Lung (tissue), 12 donors: Measurements from ENCODE around the gene SEMA5A. TPM values are rescaled to one million over a fixed set of nuclear protein-coding genes. Genes with fewer than 3 reads are reported as not detected.

Experiments
- ATAC-seq: fragments of 200-7000 bp; cut with Tn5 transposase; one replicate; pipeline ENCODE4 v1.9.1; 2020; ENCODE audit warnings: moderate number of reproducible peaks; ENCODE audit not compliant: insufficient read depth, low FRiP score
- DNase-seq, 3 donors: peaks; one replicate each; pipeline ENCODE4 v3.0.0-alpha.2; 2013 to 2017
- H3K27ac ChIP-seq, 2 donors: one replicate each; pipeline ENCODE4 v1.5.1; 2013; ENCODE audit warnings: mild to moderate bottlenecking in 2 of 2, moderate library complexity in 2 of 2, control low read depth in 1 of 2, inconsistent platforms in 1 of 2, low read depth in 1 of 2, low read length in 1 of 2
- H3K27me3 ChIP-seq, 3 donors: one replicate each; pipeline ENCODE4 v1.5.1; 2013; ENCODE audit warnings: low read length in 2 of 3; ENCODE audit not compliant: control insufficient read depth in 3 of 3, insufficient read depth in 3 of 3
- H3K36me3 ChIP-seq, 4 donors: one replicate each; pipeline ENCODE4 v1.5.1; 2013; ENCODE audit warnings: low read length in 4 of 4, mild to moderate bottlenecking in 1 of 4, moderate library complexity in 1 of 4; ENCODE audit not compliant: control insufficient read depth in 4 of 4, insufficient read depth in 4 of 4
- H3K4me1 ChIP-seq, 5 donors: one replicate each; pipeline ENCODE4 v1.5.1; 2013; ENCODE audit warnings: low read length in 5 of 5, mild to moderate bottlenecking in 2 of 5, moderate library complexity in 1 of 5; ENCODE audit not compliant: control insufficient read depth in 5 of 5, insufficient read depth in 5 of 5
- H3K4me3 ChIP-seq: one replicate; pipeline ENCODE4 v1.5.1; 2013; ENCODE audit warnings: mild to moderate bottlenecking, control low read depth, moderate library complexity
- H3K9ac ChIP-seq, 2 donors: one replicate each; pipeline ENCODE4 v1.5.1; 2013; ENCODE audit warnings: low read length in 2 of 2, control low read depth in 1 of 2; ENCODE audit not compliant: insufficient read depth in 1 of 2
- H3K9me3 ChIP-seq, 4 donors: one replicate each; pipeline ENCODE4 v1.5.1; 2013; ENCODE audit warnings: low read length in 3 of 4, mild to moderate bottlenecking in 1 of 4, moderate library complexity in 1 of 4; ENCODE audit not compliant: control insufficient read depth in 4 of 4, insufficient read depth in 3 of 4
- WGBS, 2 donors: extraction: QIAGEN DNeasy Blood & Tissue Kit; methylation state at CpG; one replicate each; pipeline ENCODE4 v1.1.7; 2013; 5-methylcytosine and 5-hydroxymethylcytosine counted together
- polyA plus RNA-seq, 2 donors: library from polyadenylated mRNA; stranded (reverse); fragments of 200-250 nt; gene quantifications; one replicate each; pipeline ENCODE4 v1.2.1, GENCODE V29; 2013
- total RNA-seq, 2 donors: library from RNA; depleted of rRNA in 1 of 2; stranded (reverse); fragments of >200 nt in 1 of 2; gene quantifications; one replicate each; pipeline ENCODE4 v1.2.1, GENCODE V29; 2014 to 2021
- TF ChIP-seq, protein P1 (sequence below): IDR thresholded peaks from 2 replicates; pipeline ENCODE4 v1.5.1; 2012; ENCODE audit warnings: mild to moderate bottlenecking; ENCODE audit errors: control extremely low read depth, extremely low read depth
- donor health status: control.
- donor health status: control.
- donor health status: Bipolar disorder and iron deficiency.
- donor health status: healthy.
- donor health status: DM: yes; HTN: yes; CAD: no.

Gene SEMA5A
- total and polyA plus RNA-seq, 4 donors = 3.1 to 44.9 (median 13.7) TPM

GRCh38 chr5:9245071-9245470 lies 300.8 kb downstream of the SEMA5A start:
- Histone ChIP-seq H3K4me3 (no peak overlapping the region), H3K36me3 (no peaks in the 10 kb centered on the region), H3K27me3 (no peaks in the 10 kb centered on the region), H3K9ac (no peak overlapping the region), H3K4me1 (no peaks in the 10 kb centered on the region), H3K9me3 (no peaks in the 10 kb centered on the region), H3K27ac (no peak overlapping the region)
- WGBS, 2 donors = 89 to 90% methylated on average over 3 of the region's 3 CpGs
- TF ChIP-seq, protein P1, sequence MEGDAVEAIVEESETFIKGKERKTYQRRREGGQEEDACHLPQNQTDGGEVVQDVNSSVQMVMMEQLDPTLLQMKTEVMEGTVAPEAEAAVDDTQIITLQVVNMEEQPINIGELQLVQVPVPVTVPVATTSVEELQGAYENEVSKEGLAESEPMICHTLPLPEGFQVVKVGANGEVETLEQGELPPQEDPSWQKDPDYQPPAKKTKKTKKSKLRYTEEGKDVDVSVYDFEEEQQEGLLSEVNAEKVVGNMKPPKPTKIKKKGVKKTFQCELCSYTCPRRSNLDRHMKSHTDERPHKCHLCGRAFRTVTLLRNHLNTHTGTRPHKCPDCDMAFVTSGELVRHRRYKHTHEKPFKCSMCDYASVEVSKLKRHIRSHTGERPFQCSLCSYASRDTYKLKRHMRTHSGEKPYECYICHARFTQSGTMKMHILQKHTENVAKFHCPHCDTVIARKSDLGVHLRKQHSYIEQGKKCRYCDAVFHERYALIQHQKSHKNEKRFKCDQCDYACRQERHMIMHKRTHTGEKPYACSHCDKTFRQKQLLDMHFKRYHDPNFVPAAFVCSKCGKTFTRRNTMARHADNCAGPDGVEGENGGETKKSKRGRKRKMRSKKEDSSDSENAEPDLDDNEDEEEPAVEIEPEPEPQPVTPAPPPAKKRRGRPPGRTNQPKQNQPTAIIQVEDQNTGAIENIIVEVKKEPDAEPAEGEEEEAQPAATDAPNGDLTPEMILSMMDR = no peak
- DNase-seq (no peak), ATAC-seq (no peak)

GRCh38 chr5:9244417-9244816 lies 301.5 kb downstream of the SEMA5A start:
- Histone ChIP-seq H3K9ac (no peak overlapping the region), H3K36me3 (no peaks in the 10 kb centered on the region), H3K9me3 (no peaks in the 10 kb centered on the region), H3K4me3 (no peak overlapping the region), H3K27me3 (no peaks in the 10 kb centered on the region), H3K27ac (no peak overlapping the region), H3K4me1 (no peaks in the 10 kb centered on the region)
- DNase-seq = no peak
- 75 to 82% methylated on average over 4 of the region's 4 CpGs for WGBS, 2 donors
- no peak for ATAC-seq
- TF ChIP-seq, protein P1 = no peak

DNA sequence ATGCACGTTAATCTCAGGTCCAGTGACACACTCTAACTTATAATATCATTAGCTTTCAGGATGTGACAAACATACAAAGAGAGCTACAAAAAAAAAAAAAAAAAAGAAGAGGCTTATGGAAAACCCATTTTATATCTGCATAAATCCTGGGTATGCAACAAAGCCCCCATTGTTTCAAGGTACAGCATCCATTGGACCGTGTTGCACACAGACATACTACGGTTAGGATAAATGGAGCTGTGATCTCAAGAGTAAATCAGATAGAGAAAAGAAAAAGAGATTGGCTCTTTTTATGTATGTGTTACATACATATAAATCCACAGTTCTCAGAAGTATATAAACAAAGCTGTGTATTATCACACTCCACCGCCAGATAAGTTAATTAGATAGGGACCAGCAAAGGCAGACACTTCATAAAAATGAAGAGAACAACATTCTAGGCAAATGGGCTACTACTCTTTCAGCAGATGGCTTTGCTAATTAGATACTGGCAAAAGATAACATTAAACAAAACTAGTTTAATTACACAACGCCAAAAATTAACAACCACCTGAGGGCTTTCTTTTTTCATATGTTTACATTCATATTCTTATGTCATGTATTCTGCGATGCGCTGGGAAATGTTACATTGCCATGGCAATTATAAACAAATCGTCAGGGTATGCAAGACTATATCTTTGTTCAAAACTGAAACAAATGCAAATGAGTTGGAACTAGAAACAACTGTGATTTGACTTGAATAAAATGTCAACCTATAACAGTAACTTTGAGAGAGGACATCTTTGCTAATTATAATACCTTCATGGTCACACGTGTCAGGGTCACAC lies 304.2 kb downstream of the SEMA5A start:
- no peaks in the 10 kb centered on the region for H3K9me3 ChIP-seq
- no peak for ATAC-seq
- H3K4me1 ChIP-seq = no peaks in the 10 kb centered on the region
- H3K9ac ChIP-seq = no peak overlapping the region
- 86 to 87% methylated on average over 9 of the region's 9 CpGs for WGBS, 2 donors
- DNase-seq = peak in 2 of 3 donors; percentile 24 to 56
- H3K27me3 ChIP-seq = no peaks in the 10 kb centered on the region
- TF ChIP-seq, protein P1 = no peak
- H3K36me3 ChIP-seq = no peaks in the 10 kb centered on the region
- H3K27ac ChIP-seq = no peak overlapping the region
- H3K4me3 ChIP-seq = no peak overlapping the region
